Activated T-cell treated with anti-CD3 and anti-CD28 coated beads for 24 hours (primary cell): ENCODE measurements around the gene PDGFD.

Source experiments
- DNase-seq: peaks from one replicate; pipeline ENCODE4 v3.0.0-alpha.2; 2020; ENCODE audit warnings: low read depth

The PDGFD gene

DNA sequence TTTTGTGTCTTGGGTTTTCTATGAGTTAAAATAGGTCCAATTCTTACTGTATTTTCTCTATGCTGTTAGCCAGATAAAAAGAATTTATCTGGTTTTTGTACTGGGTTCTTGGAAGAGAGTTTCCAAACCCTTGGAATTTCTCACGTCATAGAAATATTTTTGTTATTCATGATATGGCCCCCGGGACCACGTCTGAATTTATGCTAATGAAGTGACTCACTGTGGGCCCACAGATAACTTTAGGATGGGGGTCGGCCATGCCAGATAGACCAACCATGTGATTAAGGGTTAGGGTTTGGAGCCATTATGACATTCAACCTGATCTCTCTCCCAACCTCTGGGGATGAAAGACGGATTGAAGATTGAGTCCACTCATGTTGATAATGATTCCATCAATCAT is 163.1 kb downstream of the PDGFD start:
- no peak for DNase-seq

- DNase-seq = no peak
Observed at GRCh38 chr11:103998826-103999508, 165.0 kb downstream of the PDGFD start.

DNA sequence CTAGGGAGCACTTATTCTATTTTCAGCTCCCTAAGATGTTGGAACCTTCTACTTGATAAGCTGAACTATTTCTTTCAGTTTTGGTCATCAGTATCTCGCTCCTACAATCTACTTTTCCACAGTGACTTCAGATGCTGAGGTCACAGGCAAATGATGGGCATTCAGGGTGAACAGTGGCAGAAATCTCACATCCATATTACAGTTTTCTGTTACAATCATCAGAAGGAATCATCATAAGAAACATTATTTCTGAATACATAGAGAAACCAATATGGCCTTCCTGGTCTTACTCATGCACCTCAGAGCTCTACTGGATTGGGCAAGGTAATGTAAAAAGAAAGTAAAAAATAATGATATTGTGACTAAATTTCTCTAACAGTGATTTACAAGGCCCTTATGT is 166.9 kb downstream of the PDGFD start:
- no peak for DNase-seq

GRCh38 chr11:103995896-103996295 is 168.1 kb downstream of the PDGFD start:
- no peak for DNase-seq

- DNase-seq = no peak
Observed at GRCh38 chr11:103994518-103994917, 169.4 kb downstream of the PDGFD start.

DNA sequence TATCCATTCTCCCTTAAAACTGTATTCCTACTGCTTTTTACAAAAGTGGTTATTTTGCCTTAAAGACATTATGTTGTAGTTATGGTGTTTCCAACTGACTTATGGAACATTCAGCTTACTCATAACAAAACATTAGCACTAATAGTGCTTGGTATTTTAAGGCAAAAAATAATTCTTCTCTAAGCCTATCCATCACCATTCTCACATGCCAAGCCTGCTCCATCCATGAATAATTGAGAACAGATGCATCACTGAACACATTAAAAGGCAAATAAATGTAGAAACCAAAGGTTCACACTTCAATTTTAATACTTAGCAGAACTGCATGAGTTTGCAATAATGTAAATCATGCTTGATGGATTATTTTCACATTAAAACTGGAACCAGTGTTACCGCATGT is 169.9 kb downstream of the PDGFD start:
- DNase-seq = no peak

DNA sequence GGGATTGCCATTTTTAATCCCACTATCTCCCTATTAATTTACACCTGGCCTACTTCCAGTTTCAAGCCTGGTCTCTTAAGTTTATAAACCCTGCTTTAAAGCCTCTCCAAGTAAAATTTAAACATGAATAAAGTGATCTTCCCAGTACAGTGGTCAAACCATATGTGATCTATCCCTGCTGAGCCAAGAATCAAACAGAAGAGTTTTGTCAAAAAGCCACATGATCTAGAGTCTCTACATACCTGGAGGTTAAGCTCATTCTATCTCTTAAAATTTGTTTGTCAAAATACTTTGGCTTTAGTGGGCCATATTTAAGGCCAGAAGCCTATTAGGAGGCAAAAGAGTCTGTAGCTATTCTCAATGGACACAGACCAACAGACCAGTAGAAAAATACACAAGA is 170.4 kb downstream of the PDGFD start:
- DNase-seq = no peak

GRCh38 chr11:103988595-103988969 is 175.4 kb downstream of the PDGFD start:
- no peak for DNase-seq

DNA sequence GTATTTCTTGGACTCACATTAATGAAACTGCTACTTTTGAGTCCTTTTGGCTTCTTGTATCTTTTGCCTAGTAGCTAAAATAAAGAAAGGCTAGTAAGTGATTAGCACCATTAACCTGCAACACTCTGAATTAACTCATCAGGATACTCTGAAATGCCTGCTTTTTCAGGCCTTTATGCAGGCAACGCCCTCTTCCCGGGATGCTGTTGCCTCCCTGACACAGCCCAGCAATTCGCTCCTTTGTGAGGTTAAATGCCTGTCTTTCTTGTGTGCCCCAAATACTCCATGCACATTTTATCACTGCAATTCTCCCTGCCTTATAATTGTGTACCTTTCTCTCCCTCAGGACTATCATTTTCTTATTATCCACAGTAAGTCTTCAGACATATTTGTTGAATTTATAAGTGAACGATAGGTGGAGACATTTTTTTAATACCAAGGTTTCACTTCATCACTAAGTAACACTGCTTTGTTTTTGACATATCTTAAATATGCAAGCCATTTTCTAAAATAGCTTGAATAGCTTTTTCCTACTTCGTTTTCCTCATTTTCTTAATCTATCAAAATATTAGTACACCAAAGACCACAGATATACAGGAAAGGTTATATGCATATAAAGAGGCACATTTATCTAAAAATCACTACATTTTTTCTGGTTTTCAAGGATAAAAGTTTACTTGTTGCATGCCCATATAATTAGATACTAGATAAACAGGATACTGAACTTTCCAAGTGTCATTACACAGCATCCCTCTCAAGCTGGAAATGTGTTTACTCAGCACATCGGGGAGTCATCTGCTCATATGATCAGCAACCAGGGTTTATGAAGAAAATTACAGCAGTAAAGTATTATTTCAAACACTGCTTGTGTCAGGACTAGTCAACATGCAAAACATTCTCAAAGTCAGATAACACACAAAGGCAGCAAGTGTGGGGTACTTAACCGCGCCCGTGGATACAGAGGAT is 176.0 kb downstream of the PDGFD start:
- no peak for DNase-seq

DNA sequence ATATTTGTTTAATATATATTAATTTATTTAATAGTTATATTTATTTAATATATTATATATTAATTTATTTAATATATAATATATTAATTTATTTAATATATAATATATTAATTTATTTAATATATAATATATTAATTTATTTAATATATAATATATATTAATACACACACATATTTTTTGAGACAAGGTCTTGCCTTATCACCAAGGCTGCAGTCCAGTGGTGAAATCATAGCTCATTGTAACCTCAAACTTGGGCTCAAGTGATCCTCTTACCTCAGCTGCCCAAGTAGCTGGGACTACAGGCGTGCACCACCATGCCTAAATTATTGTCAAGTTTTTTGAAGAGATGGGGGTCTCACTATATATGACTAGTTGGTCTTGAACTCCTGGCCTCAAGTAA is 178.9 kb downstream of the PDGFD start:
- DNase-seq = no peak

DNA sequence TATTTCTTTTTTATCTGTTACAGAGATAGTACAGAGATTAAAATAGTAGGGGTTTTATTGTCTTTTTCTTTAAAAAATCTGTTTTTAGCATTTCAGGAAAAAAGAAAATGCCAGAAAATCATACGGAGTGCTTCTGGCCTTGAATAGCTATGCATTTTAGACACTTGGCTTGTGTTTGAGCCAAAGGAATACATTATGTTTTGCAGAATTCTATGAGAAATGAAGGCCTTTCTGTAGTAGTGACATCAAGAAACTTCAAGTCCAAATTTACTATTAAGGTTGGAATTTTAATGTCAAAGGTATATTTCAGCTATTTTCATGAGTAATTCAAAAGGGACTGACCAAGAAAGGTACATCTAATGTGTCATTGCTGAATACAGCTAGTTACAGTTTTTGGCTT is 183.8 kb downstream of the PDGFD start:
- DNase-seq = no peak

DNA sequence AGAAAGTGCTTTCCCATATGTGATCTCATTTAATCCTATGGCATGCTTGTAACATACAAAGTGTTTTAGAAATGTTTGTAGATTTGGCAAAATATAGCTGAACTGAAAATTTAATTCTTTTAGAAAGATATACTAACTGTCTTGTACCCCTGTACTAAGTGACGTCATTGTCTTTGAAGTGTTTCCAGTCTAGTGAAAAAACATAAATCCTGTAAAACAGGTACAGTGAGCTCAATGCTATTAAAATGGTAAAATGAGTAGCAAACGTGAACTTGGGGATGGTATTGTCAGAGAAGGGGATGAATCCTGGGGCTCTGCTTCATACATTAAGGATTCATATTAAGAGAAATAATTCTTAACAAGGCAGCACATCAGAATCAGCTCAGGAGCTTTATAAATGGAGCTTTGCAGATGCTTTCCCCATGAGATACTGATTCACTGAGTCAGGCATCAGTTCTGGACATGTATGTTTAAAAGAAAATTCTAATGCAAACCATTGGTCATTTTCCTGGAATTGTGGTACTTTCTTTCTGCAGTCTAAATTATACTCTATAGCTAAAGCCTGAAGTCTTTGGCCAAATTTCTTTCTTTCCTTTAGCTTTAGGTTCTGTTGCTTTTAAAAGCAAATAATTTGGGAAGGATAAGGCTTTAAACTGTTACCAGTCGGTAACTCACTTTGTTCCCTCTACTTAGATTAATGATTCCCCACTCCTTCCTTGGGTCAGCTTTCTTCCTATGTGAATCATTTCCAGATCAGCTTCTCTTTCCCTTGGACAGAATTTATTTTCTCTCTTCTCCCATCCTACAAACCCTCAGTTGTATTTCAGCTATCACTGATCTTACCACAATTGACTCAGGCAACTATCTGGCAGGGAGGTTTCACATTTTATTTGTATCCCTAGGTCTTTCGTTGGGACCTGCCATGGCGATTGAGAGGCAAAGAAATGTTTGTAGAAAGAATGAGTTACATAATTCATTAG is 185.0 kb downstream of the PDGFD start:
- DNase-seq = no peak

GRCh38 chr11:103972013-103972412 is 191.9 kb downstream of the PDGFD start:
- no peak for DNase-seq

DNA sequence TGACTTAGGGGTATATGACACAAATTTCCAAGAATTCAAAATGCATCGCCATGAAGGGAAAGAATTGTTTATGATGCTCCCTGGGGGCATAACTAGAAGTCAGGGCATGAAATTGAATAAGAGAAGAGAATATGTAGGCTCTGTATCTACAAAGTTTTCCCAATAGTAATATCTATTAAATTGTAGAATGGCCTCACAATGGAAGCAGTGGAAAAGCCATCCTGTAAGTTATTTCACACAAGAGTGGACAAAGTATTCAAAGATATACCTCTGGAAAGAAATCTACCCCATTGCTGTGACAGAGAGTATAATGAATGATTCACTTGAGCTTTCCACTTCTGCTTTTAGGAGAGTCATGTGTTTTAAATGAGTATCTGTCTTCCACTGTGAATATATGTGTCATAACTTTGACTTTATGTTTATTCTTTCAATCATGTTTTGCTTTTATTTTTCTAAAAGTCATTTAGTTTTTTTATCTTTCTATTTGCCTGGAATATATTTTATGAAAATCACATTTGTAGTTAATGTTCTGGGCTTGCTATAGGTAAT is 193.2 kb downstream of the PDGFD start:
- no peak for DNase-seq

DNA sequence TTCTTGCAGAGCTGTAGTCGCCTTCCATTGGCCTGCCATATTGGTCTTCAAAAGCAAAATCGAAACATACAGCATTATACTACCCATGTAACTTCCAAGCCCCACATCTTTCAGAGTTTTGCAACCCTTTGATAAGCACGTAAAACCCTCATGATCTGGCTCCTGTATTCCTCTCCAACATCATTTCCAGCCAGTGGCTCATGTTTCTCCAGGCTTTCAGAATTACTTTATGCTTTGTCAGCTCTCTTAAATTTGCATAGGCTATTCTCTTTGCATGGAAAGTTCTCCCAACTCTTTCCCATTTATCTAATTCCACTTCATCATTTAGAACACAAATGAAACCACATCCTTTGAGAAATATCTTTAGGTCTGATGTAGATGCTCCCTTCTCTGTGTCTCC is 195.3 kb downstream of the PDGFD start:
- DNase-seq = no peak

DNA sequence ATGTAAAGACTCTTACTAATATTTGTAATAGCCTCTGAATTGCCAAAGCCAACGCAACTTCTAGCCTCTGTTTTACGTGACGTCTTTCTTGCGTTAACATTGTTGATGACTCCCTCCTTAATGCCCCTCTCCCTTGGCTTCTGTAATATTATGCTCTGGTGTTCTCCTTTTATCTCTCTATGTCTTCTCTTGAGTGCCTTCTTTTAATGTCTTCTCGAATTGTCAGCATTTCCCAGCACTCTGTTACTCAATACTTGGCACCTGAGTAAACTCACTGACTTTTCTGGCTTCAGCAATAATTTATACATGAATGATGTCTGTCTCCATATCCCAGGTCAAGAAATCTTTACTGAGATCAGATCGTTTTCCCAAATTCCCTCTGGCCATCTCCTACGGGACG is 196.0 kb downstream of the PDGFD start:
- DNase-seq = no peak

GRCh38 chr11:103964390-103964789 is 199.6 kb downstream of the PDGFD start:
- no peak for DNase-seq

DNA sequence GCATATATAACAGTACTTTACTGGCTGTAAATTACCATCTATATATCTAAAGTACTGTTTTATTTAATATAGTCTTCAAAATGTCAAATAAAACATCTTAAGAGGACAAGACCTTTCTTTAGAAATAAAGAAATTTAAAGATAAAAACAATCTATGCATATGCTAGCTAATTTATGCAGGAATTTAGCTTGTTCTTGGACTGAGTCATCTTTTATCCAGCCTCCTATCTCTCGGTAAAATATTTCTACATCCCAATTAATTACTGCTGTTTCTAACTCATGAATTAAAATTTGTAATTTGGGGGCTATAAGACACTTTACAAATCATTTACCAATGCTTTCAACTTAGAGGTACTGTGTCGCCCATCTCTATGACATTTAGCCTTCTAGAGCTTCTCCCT is 200.3 kb downstream of the PDGFD start:
- DNase-seq = no peak

DNA sequence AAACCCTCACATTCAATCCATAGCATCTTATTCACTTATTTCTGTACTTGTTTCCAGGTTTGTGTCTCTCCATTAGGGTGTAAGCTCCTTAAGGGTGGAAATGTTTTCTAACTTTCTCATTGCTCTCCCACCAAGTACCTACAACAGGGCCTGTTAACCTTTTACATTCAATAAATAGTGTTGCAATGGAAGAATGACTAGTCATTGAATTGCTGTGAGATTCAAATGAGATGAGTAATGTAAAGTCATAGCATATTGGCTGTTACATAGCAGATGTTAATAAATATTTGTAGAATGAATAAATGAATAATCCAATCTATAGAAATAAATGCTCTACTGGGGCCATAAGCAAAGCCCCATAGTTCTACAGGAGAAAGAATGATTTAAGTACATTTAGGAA is 202.9 kb downstream of the PDGFD start:
- DNase-seq = no peak

GRCh38 chr11:103960108-103960507 is 203.8 kb downstream of the PDGFD start:
- no peak for DNase-seq

DNA sequence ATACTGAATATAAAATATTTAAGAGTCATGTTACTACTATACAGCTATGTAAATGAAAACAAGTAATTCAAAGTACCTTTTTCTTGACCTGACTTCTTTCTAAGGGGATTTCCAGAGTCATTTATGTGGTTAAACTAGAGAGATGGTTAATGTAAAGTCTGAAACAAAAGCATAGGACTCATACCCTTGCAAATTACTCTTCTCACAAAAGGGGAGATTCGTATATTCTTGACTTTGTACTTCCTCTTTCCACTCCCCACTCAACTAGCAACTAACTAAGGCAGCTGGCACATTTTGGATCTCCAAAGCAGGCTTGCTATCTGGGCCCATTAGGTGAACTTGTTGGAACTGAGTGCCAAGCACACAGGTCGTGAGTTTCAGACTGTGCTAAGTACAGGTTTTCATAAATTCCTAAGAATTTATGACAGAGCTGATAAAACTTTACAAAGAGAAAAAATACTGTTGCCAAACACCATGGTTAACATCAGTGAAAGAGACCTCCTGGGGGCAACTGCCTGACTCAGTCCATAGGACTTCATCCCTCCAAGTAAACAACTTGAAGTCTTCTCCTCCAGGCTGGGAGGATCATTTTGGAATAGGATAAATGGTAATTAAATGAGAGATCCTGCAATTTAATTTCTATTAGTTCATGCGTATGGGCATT is 204.5 kb downstream of the PDGFD start:
- DNase-seq = no peak
